Mammary epithelial cell (primary cell): ENCODE results near the gene NOMO2.
"Not testable (repeated sequence)": the region's sequence is repeated elsewhere in the genome, so short reads cannot be mapped to it uniquely, and the experiment has no call there.

ENCODE experiments used
- CTCF ChIP-seq, 2 donors: IDR thresholded peaks in 1 of 2; conservative IDR thresholded peaks in 1 of 2; 2 replicates each; pipeline ENCODE4 v1.5.1; 2011 to 2012; ENCODE audit warnings: inconsistent platforms in 2 of 2, low read length in 2 of 2, mild to moderate bottlenecking in 2 of 2, control low read depth in 1 of 2, low read depth in 1 of 2; ENCODE audit not compliant: insufficient read depth in 1 of 2; ENCODE audit errors: extremely low read depth in 1 of 2
- EZH2 ChIP-seq: IDR thresholded peaks from 2 replicates; pipeline ENCODE4 v1.6.1; 2012; ENCODE audit warnings: low read length, inconsistent platforms, borderline replicate concordance

GRCh38 chr16:18382696-18383095 is 179.2 kb downstream of the NOMO2 start:
- TF ChIP-seq CTCF (conservative IDR thresholded peaks at IDR 0.05 in 1 of 2, IDR thresholded peaks at IDR 0.05 in 1 of 2; ENCODE audit: extremely low read depth in 1 of 2, insufficient read depth in 1 of 2, low read depth in 1 of 2, low read length in 2 of 2); EZH2: not testable (repeated sequence)
